Pulmonary artery endothelial cell (primary cell): ENCODE measurements around the gene DOCK2. TPM values are rescaled to one million over a fixed set of nuclear protein-coding genes. Genes with fewer than 3 reads are reported as not detected.
"Not testable (repeated sequence)": the region's sequence is repeated elsewhere in the genome, so short reads cannot be mapped to it uniquely, and the experiment has no call there.

Experiments
- DNase-seq: peaks from one replicate; pipeline ENCODE4 v3.0.0-alpha.2; 2011; ENCODE audit warnings: low read depth, low spot score
- total RNA-seq: library from RNA; depleted of rRNA; stranded (reverse); fragments of >200 nt; gene quantifications from 2 replicates; pipeline ENCODE4 v1.2.3, GENCODE V29; 2014

Gene DOCK2
- total RNA-seq, 1 donor from 2014 or later: 0.20 TPM

DNA sequence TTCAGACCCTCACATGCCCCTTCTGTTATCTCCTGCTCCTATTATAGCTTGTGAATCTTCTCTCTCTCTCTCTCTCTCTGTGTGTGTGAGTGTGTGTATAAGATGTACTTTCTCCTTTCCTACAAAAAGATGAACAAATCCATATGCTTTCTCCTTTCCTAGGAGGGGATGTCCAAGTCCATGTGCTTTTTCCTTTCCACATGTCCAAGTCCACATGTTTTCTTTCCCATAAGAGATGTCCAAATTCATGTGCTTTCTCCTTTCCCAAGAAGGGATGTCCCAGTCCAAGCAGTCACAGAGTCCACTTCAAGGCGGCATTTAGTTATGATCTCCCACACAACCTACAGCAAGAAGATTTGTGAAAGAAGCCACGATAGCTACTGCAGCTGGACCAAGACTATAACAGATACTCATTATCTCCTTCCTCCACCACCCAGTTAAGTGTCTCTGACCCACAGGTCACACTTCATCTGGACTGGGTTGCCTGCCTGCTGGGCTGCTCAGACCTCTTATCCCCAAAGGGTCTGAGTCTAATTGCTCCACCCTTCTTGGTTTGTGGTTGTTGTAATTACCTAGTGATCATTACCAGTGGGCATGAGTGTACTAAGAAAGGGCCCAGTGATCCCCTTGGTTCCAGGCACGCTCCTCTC is 450.2 kb downstream of the DOCK2 start:
- no peak for DNase-seq

DNA sequence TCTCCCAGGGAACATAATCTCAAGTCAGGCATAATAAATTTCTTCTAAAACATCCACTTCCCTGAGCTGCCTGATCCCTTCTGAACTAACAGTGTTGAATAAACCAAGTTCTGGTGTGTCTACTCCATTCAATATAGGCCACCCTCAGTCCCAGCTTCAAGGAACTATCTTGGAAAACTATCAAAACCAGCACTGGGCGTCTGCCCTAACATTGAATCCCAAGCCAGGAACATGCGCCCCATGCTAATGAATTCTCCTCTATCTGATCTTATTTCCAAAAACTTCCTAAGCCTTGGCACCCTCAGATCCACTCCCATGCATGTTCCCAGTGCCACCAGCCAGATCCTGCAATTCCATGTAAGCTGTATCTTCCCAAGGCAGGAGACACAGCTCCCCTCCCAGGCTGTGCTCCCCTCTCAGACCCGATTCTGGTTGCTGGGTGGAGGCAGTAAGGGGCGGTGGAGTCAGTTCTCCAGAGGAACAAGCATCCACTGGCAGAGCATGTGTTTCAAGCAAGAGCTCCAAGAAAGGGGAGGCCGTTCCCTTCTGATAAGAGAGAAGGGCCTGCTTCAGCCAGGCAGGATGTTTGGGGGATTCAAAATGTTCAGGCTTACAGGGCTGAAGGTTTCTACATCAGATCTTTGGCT is 455.5 kb downstream of the DOCK2 start:
- no peak for DNase-seq

DNA sequence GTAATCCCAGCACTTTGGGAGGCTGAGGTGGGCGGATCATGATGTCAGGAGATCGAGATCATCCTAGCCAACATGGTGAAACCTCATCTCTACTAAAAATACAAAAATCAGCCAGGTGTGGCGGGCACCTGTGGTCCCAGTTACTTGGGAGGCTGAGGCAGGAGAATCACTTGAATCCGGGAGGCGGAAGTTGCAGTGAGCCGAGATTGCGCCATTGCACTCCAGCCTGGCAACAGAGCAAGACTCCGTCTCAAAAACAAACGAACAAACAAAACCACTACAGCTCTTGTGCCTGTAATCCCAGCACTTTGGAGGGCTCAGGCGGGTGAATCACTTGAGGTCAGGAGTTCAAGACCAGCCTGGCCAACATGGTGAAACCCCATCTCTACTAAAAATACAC is 457.3 kb downstream of the DOCK2 start:
- not testable (repeated sequence) for DNase-seq

DNA sequence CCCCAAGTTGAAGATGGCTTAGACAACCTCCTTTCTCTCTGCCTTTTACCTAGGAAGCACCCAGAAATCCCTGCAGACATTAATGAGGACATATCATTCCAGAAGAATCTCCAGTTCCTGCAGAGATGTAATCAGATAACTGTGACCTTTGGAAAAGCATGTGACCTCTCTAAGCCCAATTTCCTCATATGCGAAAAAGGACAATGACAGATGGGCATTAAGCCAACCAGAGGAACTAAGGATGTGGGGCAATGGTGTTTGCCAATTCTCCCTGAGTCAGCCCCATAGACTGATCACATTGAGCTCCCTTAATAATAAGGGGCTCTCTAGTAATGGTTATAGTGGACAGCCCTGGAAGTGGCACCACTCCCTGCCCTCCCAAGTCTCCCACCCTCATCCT is 458.6 kb downstream of the DOCK2 start:
- DNase-seq: no peak

DNA sequence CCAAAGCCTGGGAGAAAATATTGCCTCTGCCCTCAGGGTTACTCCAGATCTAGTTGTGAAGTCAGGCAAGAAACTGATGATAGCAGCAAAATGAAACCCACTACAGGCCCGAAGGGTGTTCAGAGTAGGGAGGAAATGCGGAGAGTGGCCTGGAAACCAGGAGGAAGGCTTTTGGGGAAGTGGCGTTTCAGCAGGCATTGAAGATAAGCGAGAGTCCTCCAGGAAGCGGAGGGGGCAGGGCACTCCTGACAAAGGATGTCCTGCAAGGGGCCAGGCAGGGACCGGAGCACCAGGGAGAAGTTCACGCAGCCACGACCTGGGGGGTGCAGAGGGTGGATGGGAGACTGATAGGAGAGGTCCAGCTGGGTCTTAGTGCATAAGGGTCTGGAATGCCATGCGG is 460.9 kb downstream of the DOCK2 start:
- DNase-seq: no peak

DNA sequence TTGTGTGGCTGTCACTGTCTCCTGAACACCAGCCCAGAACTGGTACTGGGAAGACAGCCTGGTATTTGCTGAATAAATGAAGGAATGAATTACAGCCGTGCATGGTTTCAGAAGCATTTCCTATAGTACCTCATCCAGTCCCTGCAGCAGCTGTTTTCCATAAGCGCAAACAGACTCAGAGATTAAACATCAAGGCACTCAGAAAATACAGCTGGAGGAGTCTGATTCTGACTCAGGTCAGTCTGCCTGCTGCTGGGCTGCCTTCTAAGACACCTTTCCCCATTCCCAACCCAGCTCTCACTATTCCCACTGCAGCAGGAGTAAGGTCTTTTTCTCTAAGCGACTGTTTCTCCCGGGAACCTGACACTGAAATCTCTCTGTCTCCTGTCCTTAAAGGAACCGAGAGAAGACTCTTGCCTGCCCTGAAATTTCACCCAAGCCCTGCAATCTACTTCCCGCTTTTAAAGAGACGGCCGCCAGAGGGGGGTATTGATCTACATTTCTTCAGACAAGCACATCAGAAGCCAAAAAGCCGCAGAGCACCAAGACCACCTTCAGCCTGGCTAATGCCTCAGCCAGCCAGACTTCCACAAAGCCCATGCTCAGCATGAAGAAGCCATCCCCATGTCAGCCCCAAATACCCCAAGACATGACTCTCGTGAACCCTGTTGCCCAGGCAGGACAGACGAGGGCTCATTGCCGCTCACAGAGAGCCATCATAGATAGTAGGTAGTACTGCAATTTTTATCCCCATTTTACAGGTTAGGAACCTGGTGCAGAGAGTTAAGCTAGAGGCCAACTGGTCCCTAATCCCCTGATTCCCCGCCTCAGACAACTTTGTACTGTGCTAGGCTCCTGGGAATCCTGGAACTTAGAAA is 463.2 kb downstream of the DOCK2 start:
- DNase-seq: peak; percentile 62

DNA sequence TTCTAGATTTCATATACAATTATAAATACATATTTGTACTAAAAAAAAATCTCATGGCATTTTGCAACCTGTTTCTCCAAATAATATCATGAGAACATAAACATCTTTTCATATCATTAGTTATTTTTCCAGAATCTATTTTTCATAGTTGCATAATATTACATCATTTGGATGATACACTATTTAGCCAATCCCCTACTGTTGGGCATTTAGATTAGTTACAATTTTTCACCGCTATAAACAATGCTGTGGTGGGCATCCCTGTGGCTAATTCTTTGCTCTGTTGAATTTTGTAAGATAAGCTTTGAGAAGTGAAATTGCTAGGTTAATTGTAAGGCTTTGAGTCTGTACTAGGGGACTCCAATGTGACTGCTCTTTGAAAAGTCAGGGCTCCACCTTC is 466.4 kb downstream of the DOCK2 start:
- no peak for DNase-seq

DNA sequence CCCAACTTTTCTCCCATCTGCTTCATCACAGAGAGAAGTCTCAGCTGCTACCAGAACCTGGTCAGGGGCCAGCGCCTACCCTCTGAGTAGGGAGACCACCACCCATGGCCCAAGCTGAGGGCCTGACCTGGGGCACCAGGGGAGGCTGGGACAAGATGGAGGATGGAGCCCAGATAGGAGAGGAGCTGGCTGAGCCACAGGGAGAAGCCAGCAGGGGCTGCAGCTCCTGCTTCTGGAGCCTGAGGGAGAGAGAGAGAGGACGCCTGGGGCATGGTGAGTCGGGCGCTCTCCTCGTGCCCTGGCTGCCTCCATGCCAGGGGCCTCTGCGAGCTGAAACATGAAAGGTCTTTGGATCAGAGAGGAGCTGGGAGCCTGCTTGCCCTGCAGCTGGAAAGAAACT is 467.2 kb downstream of the DOCK2 start:
- DNase-seq: no peak

DNA sequence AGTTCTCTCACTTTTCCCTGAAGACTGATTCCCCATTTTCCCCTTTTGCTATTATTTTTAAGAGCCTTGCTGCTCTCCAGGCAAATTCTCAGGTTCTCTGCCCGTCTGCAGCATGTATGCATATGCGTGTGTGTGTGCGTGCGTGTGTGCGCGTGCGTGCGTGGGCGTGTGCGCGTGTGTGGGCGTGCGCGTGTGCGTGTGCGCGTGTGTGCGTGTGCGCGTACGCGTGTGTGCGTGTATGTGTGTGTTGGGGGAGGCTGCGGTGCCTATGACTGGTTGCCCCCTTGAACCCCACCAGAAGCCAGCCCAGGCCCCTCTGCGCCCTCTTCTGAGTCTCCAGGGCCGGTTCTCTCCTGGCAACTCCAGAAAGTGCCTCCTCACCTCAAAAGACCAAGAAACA is 467.6 kb downstream of the DOCK2 start:
- DNase-seq: no peak

DNA sequence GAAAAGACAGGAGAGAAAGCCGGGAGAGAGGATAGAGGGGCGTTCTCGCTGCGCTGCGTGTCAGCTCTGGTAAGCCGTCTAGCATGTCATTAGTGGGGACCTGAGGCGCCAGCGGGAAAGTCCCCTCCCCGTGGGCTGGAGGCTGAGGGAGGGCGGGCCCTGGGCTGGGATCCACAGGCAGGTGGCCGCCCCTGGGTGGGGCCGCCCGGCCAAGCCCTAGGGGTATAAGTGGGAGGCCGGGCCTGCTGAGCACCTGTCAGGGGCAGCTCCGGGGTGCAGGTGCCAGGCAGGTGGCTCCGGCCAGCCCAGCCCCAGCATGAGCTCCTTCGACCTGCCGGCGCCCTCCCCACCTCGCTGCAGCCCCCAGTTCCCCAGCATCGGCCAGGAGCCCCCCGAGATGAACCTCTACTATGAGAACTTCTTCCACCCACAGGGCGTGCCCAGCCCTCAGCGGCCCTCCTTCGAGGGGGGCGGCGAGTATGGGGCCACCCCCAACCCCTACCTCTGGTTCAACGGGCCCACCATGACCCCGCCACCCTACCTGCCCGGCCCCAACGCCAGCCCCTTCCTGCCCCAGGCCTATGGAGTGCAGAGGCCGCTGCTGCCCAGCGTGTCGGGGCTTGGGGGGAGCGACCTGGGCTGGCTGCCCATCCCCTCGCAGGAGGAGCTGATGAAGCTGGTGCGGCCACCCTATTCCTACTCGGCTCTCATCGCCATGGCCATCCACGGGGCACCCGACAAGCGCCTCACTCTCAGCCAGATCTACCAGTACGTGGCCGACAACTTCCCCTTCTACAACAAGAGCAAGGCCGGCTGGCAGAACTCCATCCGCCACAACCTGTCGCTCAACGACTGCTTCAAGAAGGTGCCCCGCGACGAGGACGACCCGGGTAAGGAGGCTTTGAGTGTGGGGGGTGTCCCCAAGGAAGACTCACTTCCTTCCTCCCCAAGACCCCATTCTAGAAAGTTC is 468.9 kb downstream of the DOCK2 start, which contains the start of gene FOXI1:
Gene FOXI1, plus strand, starts transcription at position 256 of the 970 bp plus-strand sequence. Its CDS starts 61 bp downstream, at position 317.
- no peak for DNase-seq

DNA sequence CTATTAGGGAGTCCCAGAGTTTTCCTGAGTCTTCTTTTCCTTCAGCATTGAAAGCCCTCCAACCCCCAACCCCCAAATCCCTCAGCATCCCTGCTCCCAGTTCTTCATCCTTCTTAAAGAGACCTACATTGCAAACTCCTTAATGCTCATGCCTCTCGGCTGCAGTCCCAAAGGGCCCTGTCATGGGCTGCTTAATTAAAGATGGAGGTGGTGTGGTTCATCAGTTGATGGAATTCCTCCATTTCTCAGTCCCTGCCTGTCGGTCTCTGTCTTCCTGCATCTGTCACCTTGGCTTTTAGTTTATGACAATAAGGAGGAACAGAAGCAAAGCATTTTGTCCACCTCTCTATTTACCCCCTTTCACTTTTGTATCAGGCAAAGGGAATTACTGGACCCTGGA is 470.6 kb downstream of the DOCK2 start:
- no peak for DNase-seq

DNA sequence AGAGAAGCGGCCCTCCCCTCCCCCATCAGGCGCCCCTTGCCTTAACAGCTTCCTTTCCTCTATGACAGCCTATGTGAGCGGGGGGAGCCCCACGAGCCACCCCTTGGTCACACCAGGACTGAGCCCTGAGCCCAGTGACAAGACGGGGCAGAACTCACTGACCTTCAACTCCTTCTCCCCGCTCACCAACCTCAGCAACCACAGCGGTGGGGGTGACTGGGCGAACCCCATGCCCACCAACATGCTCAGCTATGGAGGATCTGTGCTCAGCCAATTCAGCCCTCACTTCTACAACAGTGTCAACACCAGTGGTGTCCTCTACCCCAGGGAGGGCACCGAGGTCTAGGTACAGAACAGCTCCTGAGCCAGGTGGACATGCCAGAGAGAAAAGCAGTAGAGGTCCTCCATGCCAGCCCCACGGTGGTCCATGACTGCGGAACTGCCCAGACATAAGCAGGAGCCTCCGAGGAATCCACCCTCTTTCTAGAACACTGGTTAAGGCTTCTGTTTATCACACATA is 471.3 kb downstream of the DOCK2 start:
- DNase-seq: no peak

DNA sequence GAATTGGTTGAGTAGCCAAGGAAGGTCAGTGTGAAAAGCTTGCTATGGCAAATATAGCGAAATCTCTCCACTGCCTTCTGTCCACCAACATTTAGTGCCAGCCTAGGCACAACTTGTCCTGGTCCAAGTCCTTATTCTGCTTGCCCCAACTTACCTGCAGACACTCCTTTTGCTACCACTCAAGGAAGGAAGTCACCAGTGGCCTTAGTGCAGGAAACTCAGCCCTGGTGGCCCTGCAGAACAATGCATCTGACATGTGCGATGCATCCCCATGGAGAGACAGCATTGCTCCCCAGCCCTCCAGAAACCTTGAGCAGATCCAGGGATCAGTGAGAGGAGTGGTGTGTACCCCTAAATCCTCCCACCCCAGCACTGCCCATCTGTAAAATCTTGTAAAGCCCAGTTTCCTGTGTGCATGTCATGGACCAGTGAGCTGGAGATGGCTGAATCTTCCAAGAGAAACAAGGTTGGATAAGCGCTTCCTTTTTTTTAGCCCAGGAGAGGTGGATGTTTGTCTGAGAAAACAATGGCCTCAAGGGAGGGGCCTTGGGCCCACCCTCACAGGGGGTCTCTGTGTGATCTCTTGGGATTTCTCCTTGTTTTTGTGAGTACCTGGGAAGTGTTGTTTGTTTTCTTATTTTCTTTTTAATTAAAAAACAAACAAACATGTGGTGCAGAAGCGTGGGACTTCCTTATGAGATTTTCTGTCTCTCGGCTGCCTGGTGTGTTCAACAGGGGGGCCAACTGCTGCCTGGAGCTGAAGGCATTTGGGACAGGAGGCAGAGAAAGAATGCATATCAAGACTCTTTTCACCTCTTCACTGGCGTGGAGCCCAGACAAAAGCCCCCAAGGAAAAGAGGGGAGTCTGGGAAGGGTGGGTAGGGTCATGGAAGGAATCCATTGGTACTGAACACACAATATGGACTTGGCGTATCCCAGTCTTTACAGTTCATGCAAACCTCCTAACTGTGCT is 472.3 kb downstream of the DOCK2 start:
- DNase-seq: no peak

DNA sequence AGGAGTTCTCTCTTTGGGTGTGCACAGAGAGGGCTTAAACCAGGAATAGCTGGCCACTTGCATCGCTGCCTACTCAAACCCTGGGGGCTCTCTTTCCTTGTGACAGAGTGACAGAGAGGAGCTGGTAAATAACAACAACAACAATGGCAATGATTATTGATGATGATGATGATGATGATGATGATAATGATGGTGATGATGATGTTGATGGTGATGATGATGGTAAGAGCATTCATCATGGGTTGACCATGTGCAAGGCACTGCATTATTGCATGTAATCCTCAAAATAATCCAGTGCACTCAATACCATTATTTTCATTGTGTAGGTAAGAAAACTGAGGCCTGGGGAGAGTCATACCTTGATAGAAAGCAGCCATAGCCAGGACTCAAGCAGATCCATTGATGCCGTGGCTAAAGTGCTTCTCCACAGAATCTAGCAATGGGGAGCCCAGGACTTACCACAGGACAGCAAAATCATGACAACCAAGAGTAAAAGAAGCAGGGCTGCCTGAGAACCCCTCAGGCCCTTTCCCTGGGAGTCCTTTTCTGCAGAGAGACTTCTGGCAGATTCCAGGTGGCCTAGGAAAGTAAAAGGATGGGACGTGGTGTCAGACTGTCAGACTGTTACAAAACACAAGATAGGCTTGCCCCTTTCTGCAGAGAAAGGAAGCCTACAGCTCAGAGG is 473.5 kb downstream of the DOCK2 start:
- no peak for DNase-seq

DNA sequence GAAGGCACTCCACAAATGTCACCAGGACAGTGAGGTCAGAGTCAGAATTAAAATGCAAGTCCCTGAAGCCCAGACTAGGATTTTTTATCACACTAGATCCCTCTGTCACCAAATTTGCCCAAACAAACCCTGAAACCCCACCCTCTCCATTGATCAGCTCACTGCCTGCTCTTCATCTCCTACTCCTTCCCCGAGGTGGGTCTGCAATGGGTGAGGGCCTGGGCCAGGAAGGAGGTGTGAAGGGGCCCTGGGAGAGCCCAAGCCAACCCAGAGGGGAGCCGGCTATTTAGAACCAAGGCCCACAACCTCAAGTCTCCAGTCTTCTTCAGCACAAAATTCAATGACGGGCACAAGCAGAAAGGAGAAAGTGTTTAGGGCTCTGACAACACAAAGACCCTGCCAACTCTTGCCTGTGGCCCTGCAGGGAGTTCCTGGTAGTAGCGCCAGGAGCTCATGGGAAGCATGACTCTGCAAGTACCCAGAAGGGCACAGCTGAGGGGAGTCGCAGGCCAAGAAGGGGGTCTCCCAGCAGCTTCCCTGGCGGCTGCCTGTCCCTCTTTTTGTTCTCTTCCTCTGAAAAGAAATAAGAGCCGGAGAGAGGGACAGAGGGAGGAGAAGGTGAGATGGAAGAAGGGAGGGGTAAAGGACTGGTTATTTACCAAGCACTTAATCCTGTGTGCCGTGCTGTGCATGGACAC is 474.2 kb downstream of the DOCK2 start:
- DNase-seq: no peak

DNA sequence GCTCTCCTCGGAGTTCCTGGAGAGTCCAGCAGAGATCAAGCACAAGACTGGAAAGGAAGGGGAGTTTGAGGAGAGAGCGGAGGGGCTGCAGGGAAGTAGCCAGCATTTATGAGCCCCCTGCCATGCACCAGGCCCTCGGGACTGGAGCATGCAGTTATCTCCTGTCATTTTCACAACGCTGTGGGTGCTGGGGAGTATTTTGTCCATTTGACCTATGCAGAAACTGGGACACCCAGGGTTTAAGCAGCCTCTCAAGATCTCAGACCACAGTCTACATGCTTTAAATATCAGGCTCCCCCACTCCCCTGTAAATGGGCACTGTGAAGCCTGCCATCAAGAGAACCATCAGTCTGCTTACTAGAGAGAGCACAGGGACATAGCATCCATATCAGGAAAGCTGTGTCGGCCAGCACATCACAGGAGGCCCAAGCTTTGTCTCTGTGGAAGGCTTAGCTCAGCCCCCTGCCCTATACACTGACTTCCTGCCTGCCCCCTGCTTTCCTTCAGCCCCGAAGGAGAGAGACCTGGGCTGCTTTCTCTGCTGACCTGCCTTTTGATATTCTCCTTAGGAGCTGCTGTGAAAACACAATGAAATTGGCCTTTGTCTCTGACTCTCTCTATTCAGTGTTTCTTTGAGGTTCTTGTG is 475.9 kb downstream of the DOCK2 start:
- DNase-seq: no peak

DNA sequence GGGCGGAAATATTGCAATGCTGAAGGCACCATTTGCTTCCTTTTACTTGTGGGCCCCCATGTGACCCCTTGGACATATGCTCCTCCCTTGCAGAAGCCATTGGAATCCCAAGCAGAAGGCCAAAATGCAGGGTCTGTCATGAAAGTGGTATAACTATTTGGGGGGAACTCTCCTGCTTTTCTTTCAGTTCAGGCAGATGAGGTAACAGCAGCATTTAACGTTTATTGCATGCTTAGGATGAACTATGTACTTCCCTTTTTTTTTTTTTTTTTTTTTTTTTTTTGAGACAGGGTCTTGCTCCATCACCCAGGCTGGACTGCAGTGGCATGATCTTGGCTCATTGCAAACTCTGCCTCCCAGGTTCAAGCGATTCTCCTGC is 476.4 kb downstream of the DOCK2 start:
- DNase-seq: no peak

DNA sequence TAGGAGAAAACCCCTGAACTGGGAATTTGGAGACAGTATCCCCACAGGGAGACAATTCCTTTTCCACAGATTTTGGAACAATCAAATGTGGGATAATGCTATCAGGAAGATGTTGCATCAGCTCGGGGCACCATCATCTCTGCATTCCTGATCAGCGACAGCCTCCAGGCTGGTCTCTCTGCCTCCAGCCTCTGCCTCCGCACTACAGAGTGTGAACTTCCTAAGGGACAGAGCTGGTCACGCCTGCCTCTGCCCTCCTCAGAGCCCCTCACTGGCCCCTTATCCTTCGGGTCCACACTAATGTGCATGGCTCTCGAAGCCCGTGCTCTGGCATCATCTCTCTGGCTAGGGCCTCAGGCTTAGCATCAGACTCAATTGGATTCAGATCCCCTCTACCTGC is 477.2 kb downstream of the DOCK2 start:
- DNase-seq: no peak
